CD14-positive monocyte (primary cell): ENCODE results near the gene TMEM167B. TPM values are rescaled to one million over a fixed set of nuclear protein-coding genes. Genes with fewer than 3 reads are reported as not detected.

ENCODE experiments used
- DNase-seq, 3 donors: peaks; one replicate each; pipeline ENCODE4 v3.0.0-alpha.2; 2011 to 2022
- H2AFZ ChIP-seq: 2 replicates; pipeline ENCODE4 v1.6.0; 2012; ENCODE audit warnings: mild to moderate bottlenecking, low read depth, low read length, inconsistent platforms; ENCODE audit not compliant: insufficient read depth, poor library complexity, severe bottlenecking
- H3K27ac ChIP-seq, 2 donors: 1 replicate in 1 of 2; 2 replicates in 1 of 2; pipeline ENCODE4 v1.5.1; 2012 to 2013; ENCODE audit warnings: low read length in 2 of 2, control low read depth in 1 of 2, inconsistent platforms in 1 of 2, low read depth in 1 of 2, mild to moderate bottlenecking in 1 of 2
- H3K27me3 ChIP-seq, 2 donors: one replicate each; pipeline versions ENCODE4 v1.6.0 to v1.6.1; 2011 to 2013; ENCODE audit warnings: low read length in 2 of 2; ENCODE audit not compliant: control insufficient read depth in 2 of 2, insufficient read depth in 2 of 2
- H3K36me3 ChIP-seq, 2 donors: replicated peaks in 1 of 2; 1 replicate in 1 of 2; 2 replicates in 1 of 2; pipeline versions ENCODE4 v1.5.1 to v1.6.1; 2012 to 2013; ENCODE audit warnings: low read length in 2 of 2, control low read depth in 1 of 2, inconsistent platforms in 1 of 2, mild to moderate bottlenecking in 1 of 2; ENCODE audit not compliant: insufficient read depth in 2 of 2, control insufficient read depth in 1 of 2
- H3K4me1 ChIP-seq, 2 donors: 1 replicate in 1 of 2; 2 replicates in 1 of 2; pipeline versions ENCODE4 v1.5.1 to v1.6.1; 2012 to 2013; ENCODE audit warnings: low read length in 2 of 2, control low read depth in 1 of 2, inconsistent platforms in 1 of 2, mild to moderate bottlenecking in 1 of 2, moderate library complexity in 1 of 2; ENCODE audit not compliant: insufficient read depth in 2 of 2, control insufficient read depth in 1 of 2
- H3K4me2 ChIP-seq: replicated peaks from 2 replicates; pipeline ENCODE3; 2012; ENCODE audit warnings: low read length, moderate library complexity, mild to moderate bottlenecking; ENCODE audit not compliant: poor library complexity, severe bottlenecking; ENCODE audit errors: extremely low read depth
- H3K4me3 ChIP-seq, 3 experiments: fragments of 200-600 bp in 1 of 3; sonication (generic) in 1 of 3; replicated peaks in 1 of 3; 1 replicate in 2 of 3; 2 replicates in 1 of 3; pipeline ENCODE4 v1.5.1; 2011 to 2013; ENCODE audit warnings: low read length in 3 of 3, mild to moderate bottlenecking in 3 of 3, control low read depth in 2 of 3, low read depth in 2 of 3, inconsistent platforms in 1 of 3, moderate library complexity in 1 of 3
- H3K79me2 ChIP-seq: 2 replicates; pipeline ENCODE4 v1.6.0; 2012; ENCODE audit warnings: mild to moderate bottlenecking, control low read depth, inconsistent platforms, low read length, moderate library complexity; ENCODE audit not compliant: insufficient read depth
- H3K9ac ChIP-seq: 2 replicates; pipeline ENCODE4 v1.6.0; 2017; ENCODE audit warnings: low read length, mild to moderate bottlenecking; ENCODE audit not compliant: insufficient read depth, poor library complexity, severe bottlenecking
- H3K9me3 ChIP-seq, 2 donors: replicated peaks in 1 of 2; 1 replicate in 1 of 2; 2 replicates in 1 of 2; pipeline versions ENCODE4 v1.5.1 to v1.6.1; 2012 to 2013; ENCODE audit warnings: low read length in 2 of 2, control low read depth in 1 of 2; ENCODE audit not compliant: control insufficient read depth in 1 of 2, insufficient read depth in 1 of 2
- H4K20me1 ChIP-seq: 2 replicates; pipeline ENCODE4 v1.6.0; 2012; ENCODE audit warnings: mild to moderate bottlenecking, low read length, control low read depth, moderate library complexity; ENCODE audit not compliant: insufficient read depth
- H3K27ac Mint-ChIP-seq, 7 donors: one replicate each; pipeline ENCODE4 v1.8.0; 2020; ENCODE audit warnings: mild to moderate bottlenecking in 7 of 7, mixed read lengths in 7 of 7, moderate library complexity in 6 of 7, inconsistent platforms in 2 of 7
- H3K27me3 Mint-ChIP-seq, 3 donors: one replicate each; pipeline ENCODE4 v1.8.0; 2021 to 2022; ENCODE audit warnings: low read depth in 3 of 3, mild to moderate bottlenecking in 3 of 3, mixed read lengths in 3 of 3, moderate library complexity in 3 of 3, inconsistent platforms in 1 of 3
- H3K36me3 Mint-ChIP-seq, 2 donors: one replicate each; pipeline ENCODE4 v1.8.0; 2020; ENCODE audit warnings: mixed read lengths in 2 of 2, inconsistent platforms in 1 of 2, mild to moderate bottlenecking in 1 of 2
- H3K4me1 Mint-ChIP-seq: one replicate; pipeline ENCODE4 v1.8.0; 2020; ENCODE audit warnings: mild to moderate bottlenecking, mixed read lengths
- H3K4me3 Mint-ChIP-seq, 2 donors: one replicate each; pipeline ENCODE4 v1.8.0; 2020; ENCODE audit warnings: mild to moderate bottlenecking in 2 of 2, mixed read lengths in 2 of 2, moderate library complexity in 1 of 2
- H3K9me3 Mint-ChIP-seq, 7 donors: one replicate each; pipeline ENCODE4 v1.8.0; 2020 to 2022; ENCODE audit warnings: mixed read lengths in 7 of 7, mild to moderate bottlenecking in 6 of 7, moderate library complexity in 6 of 7, inconsistent platforms in 2 of 7
- CTCF ChIP-seq: fragments of 200-600 bp; IDR thresholded peaks from one replicate; pipeline ENCODE4 v1.8.0; 2022; ENCODE audit warnings: antibody characterized with exemption, mild to moderate bottlenecking
- WGBS: methylation state at CpG from one replicate; pipeline ENCODE4 v1.1.5; 2013; ENCODE audit warnings: missing lambda C conversion rate; ENCODE audit not compliant: insufficient coverage; 5-methylcytosine and 5-hydroxymethylcytosine counted together
- intact Hi-C, 2 donors: fragments of 100-400 bp; cut with micrococcal nuclease; formaldehyde crosslinking; loops; one replicate each; pipeline versions ENCODE4 v1.15.0 to v1.15.1; 2023
- polyA plus RNA-seq, 3 donors: library from polyadenylated mRNA; depleted of rRNA in 1 of 3; unstranded in 2 of 3; stranded (reverse) in 1 of 3; fragments of 300-500 nt in 2 of 3; fragments of >200 nt in 1 of 3; fragmentation: Illumina TruSeq in 2 of 3; gene quantifications; 1 replicate in 2 of 3; 2 replicates in 1 of 3; pipeline ENCODE4 v1.2.3, GENCODE V29; 2012 to 2021

TMEM167B gene
- polyA plus RNA-seq, 3 donors, result 39.2 to 50.8 (median 43.3) TPM

- DNase-seq, result no peak
- H3K36me3 Mint-ChIP-seq, result peaks cover 40 to 61% of the 10 kb centered on the region in 2 donors
- Histone ChIP-seq H3K9ac (no peak overlapping the region), H3K27me3 (no peaks in the 10 kb centered on the region), H4K20me1 (peaks cover 22% of the 10 kb centered on the region), H3K79me2 (peaks cover 24% of the 10 kb centered on the region), H3K4me1 (no peaks in the 10 kb centered on the region), H3K4me2 (no peak overlapping the region), H3K27ac (no peak overlapping the region), H2AFZ (no peak overlapping the region), H3K9me3 (no peaks in the 10 kb centered on the region), H3K36me3 (peaks cover 46 to 81% of the 10 kb centered on the region in 2 donors), H3K4me3 (no peak overlapping the region)
- H3K9me3 Mint-ChIP-seq, result no peaks in the 10 kb centered on the region
- H3K27ac Mint-ChIP-seq, result no peak overlapping the region
- H3K4me3 Mint-ChIP-seq, result no peak overlapping the region
- no peak for TF ChIP-seq CTCF
- no peaks in the 10 kb centered on the region for H3K27me3 Mint-ChIP-seq
- no peaks in the 10 kb centered on the region for H3K4me1 Mint-ChIP-seq
- WGBS, result no CpG with 5 or more reads among the region's 3 CpGs
- intact Hi-C loops, result no loop called here
Observed at GRCh38 chr1:109065137-109065536, 25.4 kb upstream of the TMEM167B start.

GRCh38 chr1:109067883-109068282 is 22.7 kb upstream of the TMEM167B start:
- H3K9me3 ChIP-seq, result no peaks in the 10 kb centered on the region
- peaks cover 31% of the 10 kb centered on the region for H3K79me2 ChIP-seq
- peaks cover 43 to 81% of the 10 kb centered on the region in 2 donors for H3K36me3 ChIP-seq
- no peak for DNase-seq
- peaks cover 22% of the 10 kb centered on the region for H4K20me1 ChIP-seq
- Mint-ChIP-seq H3K4me1 (peaks cover 4% of the 10 kb centered on the region), H3K27ac (peak overlapping the region in 1 of 7 donors; percentile 40), H3K9me3 (no peaks in the 10 kb centered on the region), H3K36me3 (peaks cover 45 to 71% of the 10 kb centered on the region in 2 donors), H3K27me3 (no peaks in the 10 kb centered on the region), H3K4me3 (no peak overlapping the region)
- H3K4me2 ChIP-seq, result no peak overlapping the region
- H3K4me3 ChIP-seq, result no peak overlapping the region
- H3K4me1 ChIP-seq, result peaks cover 1 to 3% of the 10 kb centered on the region in 2 donors
- WGBS, result 100% methylated on average over 2 of the region's 8 CpGs
- no peak for TF ChIP-seq CTCF
- H3K27me3 ChIP-seq, result no peaks in the 10 kb centered on the region
- H2AFZ ChIP-seq, result no peak overlapping the region
- no peak overlapping the region for H3K27ac ChIP-seq
- no peak overlapping the region for H3K9ac ChIP-seq
- intact Hi-C loops, result no loop called here
